HG02571 (cell line): Measurements from ENCODE around the gene BBIP1.
A peak's percentile ranks its signal among the peaks of the same experiment; 100 is the strongest.

Experiments used
- ATAC-seq: cut with Tn5 transposase; IDR thresholded peaks from one replicate; pipeline ENCODE4 v1.9.1; 2021; ENCODE audit warnings: mild to moderate bottlenecking, moderate library complexity; ENCODE audit not compliant: unreplicated experiment

The BBIP1 gene

DNA sequence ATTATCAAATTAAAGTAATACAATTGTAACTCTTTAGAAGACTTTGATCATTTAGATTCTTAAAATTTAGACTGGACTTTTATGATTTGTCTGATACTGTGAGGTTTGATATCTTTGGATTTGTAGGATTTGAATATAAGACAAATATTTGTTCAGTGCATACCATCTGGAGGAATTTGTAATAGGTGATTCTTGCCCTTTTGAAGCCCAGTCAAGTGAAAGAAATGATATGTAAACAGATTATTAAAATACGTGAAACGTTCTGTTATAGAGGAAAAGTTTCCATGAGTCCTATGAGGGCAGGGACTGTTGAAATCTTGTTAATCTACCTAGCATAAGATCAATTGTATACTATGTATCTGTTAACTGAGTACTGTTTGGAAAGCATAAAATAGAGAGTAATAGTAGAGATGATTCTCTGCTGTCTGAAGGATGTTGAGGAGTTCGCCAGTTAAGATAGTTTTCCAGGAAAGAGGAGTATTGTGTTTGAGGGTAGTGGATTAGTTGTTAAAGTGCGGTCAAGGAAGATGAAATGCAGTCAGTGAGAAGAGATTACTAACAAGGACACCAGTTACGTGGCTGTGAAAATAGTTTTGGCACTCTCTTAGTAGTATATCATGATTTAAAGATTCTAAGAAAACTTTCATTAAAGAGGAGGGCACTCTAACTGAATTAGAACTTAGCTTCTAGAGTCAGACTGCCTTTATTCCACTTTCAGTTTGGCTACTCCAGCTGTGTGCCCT is 32.9 kb downstream of the BBIP1 start:
- ATAC-seq = no peak

- ATAC-seq = no peak
These were observed 35.1 kb downstream of the BBIP1 start for GRCh38 chr10:110883924-110884323.

- ATAC-seq = no peak
These were observed 37.1 kb downstream of the BBIP1 start for GRCh38 chr10:110881905-110882304.

GRCh38 chr10:110881247-110881646 is 37.7 kb downstream of the BBIP1 start:
- no peak for ATAC-seq

DNA sequence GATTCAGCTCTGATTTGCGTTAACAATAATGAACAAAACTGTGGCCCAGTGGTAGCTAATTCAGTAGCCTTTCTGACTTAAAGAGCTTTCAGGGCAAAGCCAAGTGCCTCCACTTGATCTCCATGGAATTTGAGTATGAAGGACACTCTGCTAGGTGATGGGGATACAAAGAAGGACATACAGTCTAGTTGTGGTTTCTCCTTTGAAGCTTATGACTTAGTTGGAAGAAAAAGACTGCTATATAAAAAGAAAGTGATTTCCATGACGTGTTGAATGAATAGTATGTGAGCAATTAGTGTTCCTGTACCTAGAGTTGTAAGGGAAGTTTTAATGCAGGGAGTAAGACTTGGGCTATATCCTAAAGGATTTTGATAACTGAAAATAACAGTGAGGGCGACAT is 39.0 kb downstream of the BBIP1 start:
- no peak for ATAC-seq

DNA sequence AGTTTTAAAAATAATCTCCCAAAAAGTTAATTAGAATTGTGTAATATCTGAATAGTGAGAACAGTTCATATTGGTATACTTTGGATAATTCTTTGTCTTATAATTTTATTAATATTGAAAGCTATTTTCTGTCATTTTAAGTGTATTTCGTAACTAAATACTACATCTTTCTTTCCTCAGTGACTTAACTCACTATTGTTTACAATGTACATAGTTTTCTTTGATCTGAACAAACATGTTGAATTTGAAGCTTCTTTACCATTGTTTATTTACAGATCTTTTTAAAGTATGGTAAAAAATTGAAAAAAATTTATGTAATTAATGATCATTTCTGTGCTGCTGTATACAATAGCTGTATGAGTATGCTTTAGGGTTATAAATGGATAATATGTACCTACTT is 42.2 kb downstream of the BBIP1 start:
- ATAC-seq = no peak

DNA sequence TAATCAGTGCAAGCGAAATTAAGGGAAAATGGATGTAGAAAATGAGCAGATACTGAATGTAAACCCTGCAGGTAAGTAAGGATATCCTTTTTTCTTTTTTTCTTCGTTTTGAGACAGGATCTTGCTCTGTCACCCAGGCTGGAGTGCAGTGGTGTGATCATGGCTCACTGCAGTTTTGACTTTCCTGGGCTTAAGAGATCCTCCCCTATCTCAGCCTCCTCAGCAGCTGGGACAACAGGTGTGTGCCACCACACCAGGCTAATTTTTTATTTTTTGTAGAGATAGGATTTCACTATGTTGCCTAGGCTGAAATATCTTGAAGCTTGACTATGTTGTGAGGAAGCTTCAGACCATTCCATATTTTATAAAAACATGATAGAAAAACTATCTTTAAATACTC is 43.0 kb downstream of the BBIP1 start:
- no peak for ATAC-seq

GRCh38 chr10:110873951-110874350 is 45.0 kb downstream of the BBIP1 start:
- no peak for ATAC-seq

DNA sequence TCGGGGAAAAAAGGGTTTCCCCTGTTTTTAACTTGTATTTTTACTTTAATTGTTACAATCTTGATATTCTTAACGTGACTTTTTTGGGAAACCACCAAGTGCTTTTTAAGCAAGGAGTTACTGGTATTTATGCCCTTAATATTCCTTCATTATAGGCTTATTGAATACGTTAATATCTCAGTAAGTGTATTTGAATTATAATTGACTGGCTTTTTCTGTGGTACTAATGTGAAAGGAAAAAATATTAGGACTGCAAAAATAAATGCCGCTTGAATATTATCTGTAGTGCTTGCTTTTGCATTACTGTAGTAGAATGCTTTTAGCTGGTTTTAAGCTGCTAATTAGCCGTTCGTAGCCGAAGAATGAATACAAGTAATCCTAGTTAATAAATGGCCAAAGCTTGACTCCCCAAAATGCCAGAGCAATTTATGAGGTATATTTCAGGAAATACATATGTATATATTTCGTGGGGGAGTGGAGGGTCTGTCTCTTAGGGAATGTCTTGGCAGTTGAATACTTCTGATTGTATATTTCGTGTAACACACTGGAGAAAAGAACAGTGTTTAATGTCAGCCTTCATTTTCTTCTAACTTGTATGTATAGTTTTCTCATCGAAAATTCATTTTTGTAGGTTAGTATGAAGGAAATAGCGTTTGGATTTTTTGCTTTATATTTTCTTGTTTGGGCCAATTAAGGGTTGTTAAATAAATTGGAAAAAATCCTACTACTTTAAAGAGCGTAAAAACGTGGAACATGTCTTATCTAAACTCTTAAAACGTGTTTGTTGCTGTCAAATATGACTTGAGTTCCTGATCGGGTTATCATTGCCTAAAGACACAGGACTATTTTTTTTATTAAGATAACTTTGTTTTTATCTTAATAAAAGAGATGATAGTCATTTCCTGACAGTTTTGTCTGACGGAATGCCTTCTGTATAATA is 45.7 kb downstream of the BBIP1 start:
- ATAC-seq = no peak

DNA sequence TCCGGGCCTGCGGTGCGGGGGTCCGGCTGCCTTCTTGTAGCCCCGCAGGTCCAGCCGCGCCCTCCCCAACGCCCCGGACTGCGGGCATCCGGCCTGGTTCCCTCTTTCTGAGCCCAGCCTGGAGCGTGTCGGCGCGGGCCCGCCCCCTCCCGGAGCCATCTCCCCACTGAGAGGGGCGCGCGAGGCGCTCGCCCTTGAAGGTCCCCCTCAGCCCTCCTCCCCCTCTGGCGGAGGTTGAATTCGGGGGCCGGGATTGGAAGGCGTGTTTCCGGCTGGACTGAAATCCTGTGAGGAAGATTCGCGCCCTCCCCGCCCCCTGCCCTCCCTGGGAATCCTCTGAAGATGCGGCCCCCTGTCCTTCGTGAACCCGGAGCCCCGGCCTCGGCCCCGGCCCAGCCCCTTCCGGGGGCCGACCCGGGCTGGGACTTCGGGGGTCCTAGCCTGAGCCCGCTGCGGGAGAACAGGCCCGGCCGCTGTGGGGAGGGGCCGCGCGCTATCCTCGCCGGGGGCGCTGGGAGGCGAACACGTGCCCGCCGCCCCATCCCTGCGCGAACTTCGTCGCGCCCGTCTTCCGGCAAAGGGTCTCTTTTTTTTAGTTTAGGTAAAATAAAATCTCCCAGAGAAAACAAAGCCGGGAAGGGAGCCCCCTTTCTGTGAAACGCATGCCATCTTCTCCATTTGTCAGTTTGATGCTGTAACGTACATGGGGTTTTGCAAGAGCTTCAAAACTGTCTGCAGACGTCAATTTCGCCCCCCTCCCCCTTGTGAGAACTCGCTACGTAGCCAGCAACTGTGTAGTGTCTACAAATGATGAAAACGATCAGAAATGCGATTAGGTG is 46.6 kb downstream of the BBIP1 start:
- ATAC-seq = peak; percentile 45

DNA sequence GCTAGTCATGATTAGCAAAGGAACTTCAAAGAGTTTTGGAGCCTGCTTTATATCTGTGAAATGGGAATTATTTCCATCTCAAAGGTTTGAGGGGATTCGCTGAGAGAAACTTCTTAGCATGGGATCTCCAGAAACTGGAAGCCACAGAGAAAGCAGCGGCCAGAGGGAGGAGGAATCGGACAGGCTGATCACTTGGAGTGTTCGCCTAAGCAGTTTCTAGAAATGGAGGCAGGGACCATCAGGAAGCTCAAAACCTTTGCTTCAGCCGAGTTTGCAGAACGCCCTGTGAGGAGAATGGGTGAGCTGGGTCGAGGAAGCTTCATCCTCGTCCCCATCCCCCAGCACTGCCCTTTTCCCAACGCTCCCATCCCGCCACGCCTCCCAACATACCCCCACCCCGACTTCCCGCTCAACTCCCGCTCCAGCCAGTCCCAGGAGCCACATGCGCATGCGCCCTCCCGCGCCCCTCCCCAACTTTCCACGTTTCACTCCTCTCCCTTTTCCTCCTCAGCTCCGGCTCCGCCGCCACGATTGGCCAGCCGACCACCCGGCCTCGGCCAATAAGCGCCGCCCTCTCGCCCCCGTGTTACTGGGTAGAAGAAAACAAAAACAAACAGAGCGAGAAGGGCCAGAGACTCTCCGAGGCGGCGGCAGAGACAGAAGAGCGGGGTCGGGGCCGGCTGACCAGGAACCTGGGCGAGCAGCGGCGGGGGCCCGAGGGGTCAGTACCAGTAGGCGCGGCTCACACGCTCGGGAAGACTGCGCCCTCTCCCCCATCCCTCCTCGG is 47.5 kb downstream of the BBIP1 start, which contains the start of gene PDCD4:
PDCD4 (plus strand) TSS at position 631 of the 787 bp plus-strand sequence. CDS start 4,100 bp downstream, outside the sequence.
- peak; percentile 83 for ATAC-seq

GRCh38 chr10:110870823-110871297 is 48.1 kb downstream of the BBIP1 start:
- ATAC-seq = no peak

- ATAC-seq = no peak
These were observed 50.0 kb downstream of the BBIP1 start for GRCh38 chr10:110868981-110869380.

- ATAC-seq = no peak
These were observed 51.0 kb downstream of the BBIP1 start for GRCh38 chr10:110867807-110868465.

GRCh38 chr10:110867011-110867806 is 51.8 kb downstream of the BBIP1 start:
- peak; percentile 22 for ATAC-seq

- ATAC-seq = no peak
These were observed 53.0 kb downstream of the BBIP1 start for GRCh38 chr10:110865809-110866482.

DNA sequence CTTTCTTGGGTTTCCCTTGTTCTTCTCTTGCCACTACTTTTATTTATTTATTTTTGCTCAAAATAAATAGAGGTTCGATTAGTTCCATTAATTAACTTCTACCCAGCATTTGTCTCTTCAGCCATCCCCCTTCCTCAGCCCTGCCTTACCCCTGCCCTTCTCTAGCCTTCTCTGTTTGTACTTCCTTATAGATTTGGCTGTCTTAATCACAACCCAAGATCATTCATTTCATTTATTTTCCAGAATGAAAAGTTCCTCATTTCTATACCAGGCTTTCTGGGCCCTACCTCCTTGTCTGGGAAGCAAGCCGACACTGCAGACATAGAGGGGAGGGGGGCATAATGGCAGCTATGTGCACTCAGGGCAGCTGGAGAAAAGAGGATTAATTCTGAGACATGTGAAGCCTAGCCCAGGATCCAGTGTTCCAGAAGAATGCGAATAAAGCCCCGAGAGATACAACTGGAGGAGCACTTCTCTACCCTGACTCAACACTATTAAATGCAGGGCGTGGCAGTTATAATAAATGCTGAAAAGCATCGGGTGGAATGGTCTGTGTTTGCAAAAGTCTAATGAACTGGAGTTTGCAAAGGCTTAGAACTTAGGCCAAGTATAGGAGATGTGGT is 53.7 kb downstream of the BBIP1 start:
- ATAC-seq = no peak

- ATAC-seq = peak; percentile 54
These were observed 54.3 kb downstream of the BBIP1 start for GRCh38 chr10:110864662-110865140.
